Hematopoietic multipotent progenitor cell treated with erythropoietin and hydrocortisone succinate and interleukin-3 and kit ligand, for 15 days (in vitro differentiated cells): Measurements from ENCODE around the gene CLEC11A.
"Not testable (repeated sequence)": the region's sequence is repeated elsewhere in the genome, so short reads cannot be mapped to it uniquely, and the experiment has no call there.

Source experiments
- DNase-seq: peaks from one replicate; pipeline ENCODE4 v3.0.0-alpha.2; 2015; ENCODE audit warnings: low spot score

The CLEC11A gene

GRCh38 chr19:50761501-50761900 lies 38.3 kb downstream of the CLEC11A start:
- DNase-seq: not testable (repeated sequence)

- not testable (repeated sequence) for DNase-seq
Measured at GRCh38 chr19:50763521-50763920, 40.4 kb downstream of the CLEC11A start.

GRCh38 chr19:50764409-50764808 lies 41.2 kb downstream of the CLEC11A start:
- no peak for DNase-seq

GRCh38 chr19:50766746-50767145 lies 43.6 kb downstream of the CLEC11A start:
- not testable (repeated sequence) for DNase-seq

GRCh38 chr19:50767263-50767662 lies 44.1 kb downstream of the CLEC11A start:
- not testable (repeated sequence) for DNase-seq

GRCh38 chr19:50768277-50768676 lies 45.1 kb downstream of the CLEC11A start:
- no peak for DNase-seq

GRCh38 chr19:50770164-50770563 lies 47.0 kb downstream of the CLEC11A start, which contains the start of gene GPR32:
TSS of gene GPR32 (plus strand) at chr19:50770464. CDS start at chr19:50770601, 137 bp downstream.
- DNase-seq: not testable (repeated sequence)

- DNase-seq: no peak
Measured at GRCh38 chr19:50770888-50771287, 47.7 kb downstream of the CLEC11A start.

- DNase-seq: peak; percentile 15
Measured at GRCh38 chr19:50772476-50772875, 49.3 kb downstream of the CLEC11A start.

GRCh38 chr19:50772912-50773311 lies 49.7 kb downstream of the CLEC11A start:
- DNase-seq: not testable (repeated sequence)

- DNase-seq: not testable (repeated sequence)
Measured at GRCh38 chr19:50773454-50773853, 50.3 kb downstream of the CLEC11A start.
